ENCODE data around the gene TKFC.

Gene TKFC

DNA sequence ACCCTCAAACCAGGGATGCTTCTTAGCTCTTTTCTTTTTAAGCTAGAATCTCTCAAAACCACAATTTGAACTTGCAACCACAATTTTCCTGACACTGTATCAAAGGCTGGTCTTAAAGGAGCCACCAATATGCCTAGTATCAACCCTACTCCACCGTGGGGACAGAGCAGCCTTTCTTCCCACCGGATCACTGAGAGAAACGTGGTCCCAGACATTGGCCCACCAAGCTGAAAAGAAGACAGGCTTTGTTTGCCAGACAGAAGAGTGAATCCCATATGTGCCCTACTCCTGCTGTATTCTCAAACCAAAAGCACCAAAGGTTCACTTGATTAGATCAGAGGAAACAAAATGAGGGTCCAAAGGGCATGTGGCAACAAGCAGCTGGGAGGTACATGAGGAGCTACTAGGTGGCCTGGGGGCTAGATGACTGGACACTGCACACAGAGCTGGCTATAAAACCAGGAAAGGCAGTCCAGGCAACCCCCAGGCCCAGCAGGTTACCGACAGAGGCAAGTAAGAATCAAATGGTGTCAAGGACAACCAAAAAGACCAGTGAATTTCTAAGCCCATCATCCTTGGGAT lies 34.3 kb upstream of the TKFC start:
- Histone ChIP-seq H3K9me3 (ENCODE audit: control insufficient read depth, insufficient read depth, low read length) (no peaks in the 10 kb centered on the region), H3K4me3 (ENCODE audit: low read depth, low read length) (no peak overlapping the region), H3K27me3 (ENCODE audit: control insufficient read depth, insufficient read depth, low read length) (no peaks in the 10 kb centered on the region), H3K36me3 (ENCODE audit: control insufficient read depth, insufficient read depth, low read length) (peaks cover 45% of the 10 kb centered on the region), H3K9ac (ENCODE audit: low read depth, low read length) (no peak overlapping the region), H3K4me1 (ENCODE audit: control insufficient read depth, insufficient read depth, low read length) (peaks cover under 1% of the 10 kb centered on the region)

DNA sequence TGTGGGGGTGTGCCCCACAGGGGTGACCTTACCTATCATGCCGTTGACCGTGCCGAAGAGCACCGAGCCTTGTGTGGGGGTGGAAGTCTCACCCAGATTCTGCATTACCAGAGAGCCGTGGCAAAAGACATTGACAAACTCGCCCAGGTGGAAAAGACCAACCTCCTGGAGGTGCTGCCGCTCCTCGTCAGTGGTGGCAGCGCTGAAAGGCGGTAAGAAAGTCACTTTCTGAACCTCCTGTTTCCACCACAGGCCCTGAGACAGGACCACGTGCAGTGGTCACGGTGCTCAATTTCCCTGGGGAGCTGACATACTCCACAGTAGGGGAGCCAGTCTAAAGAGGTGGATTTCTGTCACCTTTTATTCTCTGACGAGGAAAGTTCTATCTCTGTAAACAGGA lies 30.5 kb upstream of the TKFC start:
- Histone ChIP-seq H3K9ac (ENCODE audit: low read depth, low read length) (no peak overlapping the region), H3K27me3 (ENCODE audit: control insufficient read depth, insufficient read depth, low read length) (no peaks in the 10 kb centered on the region), H3K9me3 (ENCODE audit: control insufficient read depth, insufficient read depth, low read length) (no peaks in the 10 kb centered on the region), H3K4me3 (ENCODE audit: low read depth, low read length) (no peak overlapping the region), H3K36me3 (ENCODE audit: control insufficient read depth, insufficient read depth, low read length) (peaks cover 74% of the 10 kb centered on the region), H3K4me1 (ENCODE audit: control insufficient read depth, insufficient read depth, low read length) (no peaks in the 10 kb centered on the region)

DNA sequence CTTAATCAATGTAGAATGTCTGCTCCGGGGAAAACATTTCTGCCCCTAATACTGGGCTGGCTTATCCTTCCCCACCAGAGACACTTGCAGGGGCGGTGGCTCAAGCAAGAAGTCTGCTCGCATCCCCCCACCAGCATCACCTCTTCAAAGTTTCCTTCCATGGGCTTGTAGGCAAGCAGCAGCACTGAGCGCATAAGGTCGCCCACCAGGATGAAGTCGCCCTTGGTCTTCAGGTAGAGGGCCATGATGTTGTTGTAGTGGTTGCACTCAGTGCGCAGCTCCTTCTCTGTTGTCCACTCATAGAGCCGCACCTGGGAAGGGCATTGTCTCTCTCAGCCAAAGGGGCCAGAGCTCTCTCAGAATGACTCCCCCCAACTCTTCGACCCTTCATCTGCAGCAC lies 29.3 kb upstream of the TKFC start:
- Histone ChIP-seq H3K9ac (ENCODE audit: low read depth, low read length) (no peak overlapping the region), H3K36me3 (ENCODE audit: control insufficient read depth, insufficient read depth, low read length) (peaks cover 80% of the 10 kb centered on the region), H3K4me3 (ENCODE audit: low read depth, low read length) (no peak overlapping the region)

DNA sequence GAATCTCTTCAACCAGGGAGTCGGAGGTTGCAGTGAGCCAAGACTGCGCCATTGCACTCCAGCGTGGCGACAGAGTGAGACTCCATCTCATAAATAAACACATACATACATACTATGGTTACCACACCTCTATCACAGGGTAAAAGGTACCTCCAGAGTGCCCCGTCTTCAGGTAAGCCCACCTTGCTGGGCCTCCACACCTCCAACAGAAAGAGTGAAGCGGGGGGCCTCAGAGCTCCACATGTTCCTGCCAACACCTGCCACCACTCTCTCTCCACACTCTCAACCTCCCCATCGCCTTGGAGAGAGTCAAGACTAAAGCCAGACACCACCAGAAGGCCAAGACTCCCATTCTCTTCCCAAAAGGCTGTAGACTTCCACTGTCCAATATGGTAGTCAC lies 27.6 kb upstream of the TKFC start:
- Histone ChIP-seq H3K9me3 (ENCODE audit: control insufficient read depth, insufficient read depth, low read length) (no peaks in the 10 kb centered on the region), H3K36me3 (ENCODE audit: control insufficient read depth, insufficient read depth, low read length) (peaks cover 88% of the 10 kb centered on the region), H3K9ac (ENCODE audit: low read depth, low read length) (no peak overlapping the region), H3K4me1 (ENCODE audit: control insufficient read depth, insufficient read depth, low read length) (no peaks in the 10 kb centered on the region), H3K27me3 (ENCODE audit: control insufficient read depth, insufficient read depth, low read length) (no peaks in the 10 kb centered on the region), H3K4me3 (ENCODE audit: low read depth, low read length) (no peak overlapping the region)

More for the DNA sequence above, 29.3 kb upstream of the TKFC start:
- Histone ChIP-seq H3K27me3 (ENCODE audit: control insufficient read depth, insufficient read depth, low read length) (no peaks in the 10 kb centered on the region), H3K4me1 (ENCODE audit: control insufficient read depth, insufficient read depth, low read length) (no peaks in the 10 kb centered on the region), H3K9me3 (ENCODE audit: control insufficient read depth, insufficient read depth, low read length) (no peaks in the 10 kb centered on the region)

DNA sequence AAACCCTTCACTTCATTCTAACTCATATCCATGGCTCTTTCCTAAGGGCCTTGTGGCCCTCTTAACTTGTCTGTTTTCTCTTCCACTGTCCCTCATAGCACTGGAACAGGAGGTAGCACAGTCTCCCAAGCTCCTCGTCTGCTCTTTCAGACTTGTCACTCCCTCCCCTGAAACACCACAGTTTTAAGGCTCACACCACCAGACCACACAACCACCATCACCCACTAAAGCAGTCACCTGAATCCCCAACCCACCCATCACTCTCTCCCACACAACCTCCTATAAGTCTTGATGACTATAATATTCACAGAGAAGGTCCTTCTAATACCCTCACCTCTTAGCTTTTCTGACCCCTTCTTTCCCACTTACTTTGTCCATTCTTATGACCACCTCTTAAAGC lies 26.8 kb upstream of the TKFC start:
- Histone ChIP-seq H3K9ac (ENCODE audit: low read depth, low read length) (no peak overlapping the region), H3K4me3 (ENCODE audit: low read depth, low read length) (no peak overlapping the region), H3K27me3 (ENCODE audit: control insufficient read depth, insufficient read depth, low read length) (no peaks in the 10 kb centered on the region), H3K4me1 (ENCODE audit: control insufficient read depth, insufficient read depth, low read length) (no peaks in the 10 kb centered on the region), H3K36me3 (ENCODE audit: control insufficient read depth, insufficient read depth, low read length) (peaks cover 85% of the 10 kb centered on the region), H3K9me3 (ENCODE audit: control insufficient read depth, insufficient read depth, low read length) (no peaks in the 10 kb centered on the region)

DNA sequence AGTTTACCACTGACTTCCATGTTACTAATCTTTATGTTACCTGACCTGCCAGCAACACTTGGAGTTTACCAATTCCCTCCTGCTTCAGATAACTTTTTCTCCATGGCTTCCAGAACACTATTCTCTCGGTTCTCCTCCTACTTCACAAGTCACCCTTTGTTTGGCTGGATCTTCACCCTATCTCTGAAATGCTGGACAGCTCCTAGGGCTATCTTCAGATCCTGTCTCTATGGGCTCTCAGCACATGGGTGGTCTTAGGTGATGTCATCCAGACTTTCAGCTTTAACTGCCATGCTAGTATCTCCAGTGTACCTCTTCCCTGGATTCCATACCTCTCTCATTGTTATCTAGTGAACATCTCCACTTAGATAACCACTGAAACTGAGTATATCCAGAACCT lies 25.7 kb upstream of the TKFC start:
- Histone ChIP-seq H3K4me1 (ENCODE audit: control insufficient read depth, insufficient read depth, low read length) (no peaks in the 10 kb centered on the region), H3K36me3 (ENCODE audit: control insufficient read depth, insufficient read depth, low read length) (peaks cover 83% of the 10 kb centered on the region), H3K27me3 (ENCODE audit: control insufficient read depth, insufficient read depth, low read length) (no peaks in the 10 kb centered on the region), H3K9me3 (ENCODE audit: control insufficient read depth, insufficient read depth, low read length) (no peaks in the 10 kb centered on the region), H3K4me3 (ENCODE audit: low read depth, low read length) (no peak overlapping the region), H3K9ac (ENCODE audit: low read depth, low read length) (no peak overlapping the region)

DNA sequence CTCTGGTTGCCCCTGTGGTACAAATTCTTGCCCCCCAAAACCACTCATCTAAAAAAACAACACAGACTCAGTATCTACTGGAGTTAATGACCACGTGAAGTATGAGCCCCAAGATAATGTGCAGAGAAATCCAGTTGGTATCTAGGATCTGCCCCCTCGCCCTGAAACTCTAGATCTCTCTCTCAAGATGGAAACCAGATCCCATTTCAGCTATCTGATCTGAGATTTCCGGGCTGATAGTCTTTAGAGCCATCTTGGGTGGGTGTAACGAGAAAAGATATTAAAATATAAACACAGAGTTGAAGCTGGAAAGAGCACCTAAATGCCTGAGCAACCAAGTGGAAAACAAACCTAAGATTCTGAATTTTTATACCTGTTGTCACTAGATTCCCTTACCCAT lies 23.9 kb upstream of the TKFC start:
- Histone ChIP-seq H3K9ac (ENCODE audit: low read depth, low read length) (no peak overlapping the region), H3K4me1 (ENCODE audit: control insufficient read depth, insufficient read depth, low read length) (no peaks in the 10 kb centered on the region), H3K27me3 (ENCODE audit: control insufficient read depth, insufficient read depth, low read length) (no peaks in the 10 kb centered on the region), H3K36me3 (ENCODE audit: control insufficient read depth, insufficient read depth, low read length) (peaks cover 82% of the 10 kb centered on the region), H3K4me3 (ENCODE audit: low read depth, low read length) (no peak overlapping the region), H3K9me3 (ENCODE audit: control insufficient read depth, insufficient read depth, low read length) (no peaks in the 10 kb centered on the region)

DNA sequence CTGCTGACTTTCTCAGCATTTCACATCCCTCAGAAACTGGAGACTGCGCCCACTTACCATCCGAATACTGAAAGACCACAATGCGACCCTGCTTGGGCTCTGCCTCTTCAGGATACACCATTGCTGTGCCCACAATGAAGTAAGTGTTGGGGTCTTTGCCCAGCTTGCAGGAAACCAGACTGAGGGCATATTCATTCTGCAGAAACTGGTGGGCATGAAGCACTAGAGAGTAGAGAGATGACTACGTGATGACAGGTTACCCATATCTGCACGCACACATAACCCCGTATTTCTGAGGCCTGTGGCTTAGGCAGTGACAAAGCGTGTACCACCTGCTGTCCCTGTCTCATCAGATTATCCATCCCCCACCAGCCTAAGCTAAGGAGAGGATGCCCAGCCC lies 23.3 kb upstream of the TKFC start:
- Histone ChIP-seq H3K4me1 (ENCODE audit: control insufficient read depth, insufficient read depth, low read length) (no peaks in the 10 kb centered on the region), H3K27me3 (ENCODE audit: control insufficient read depth, insufficient read depth, low read length) (no peaks in the 10 kb centered on the region), H3K36me3 (ENCODE audit: control insufficient read depth, insufficient read depth, low read length) (peaks cover 84% of the 10 kb centered on the region), H3K9ac (ENCODE audit: low read depth, low read length) (no peak overlapping the region), H3K9me3 (ENCODE audit: control insufficient read depth, insufficient read depth, low read length) (no peaks in the 10 kb centered on the region), H3K4me3 (ENCODE audit: low read depth, low read length) (no peak overlapping the region)

DNA sequence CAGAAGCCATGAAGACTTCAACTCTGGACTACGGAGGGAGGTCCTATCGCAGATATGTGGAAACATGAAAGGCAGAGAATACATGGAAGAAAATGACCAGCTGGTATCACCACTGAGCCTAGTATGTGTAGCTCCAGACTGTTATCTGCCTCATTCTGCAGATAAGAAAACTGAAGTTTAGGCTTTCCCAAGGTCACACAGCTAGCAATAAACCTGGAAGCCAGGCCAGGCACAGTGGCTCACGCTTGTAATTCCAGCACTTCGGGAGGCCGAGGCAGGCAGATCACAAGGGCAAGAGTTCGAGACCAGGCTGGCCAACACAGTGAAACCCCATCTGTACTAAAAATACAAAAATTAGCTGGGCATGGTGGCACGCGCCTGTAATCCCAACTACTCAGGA lies 22.3 kb upstream of the TKFC start:
- Histone ChIP-seq H3K4me3 (ENCODE audit: low read depth, low read length) (no peak overlapping the region), H3K36me3 (ENCODE audit: control insufficient read depth, insufficient read depth, low read length) (peaks cover 84% of the 10 kb centered on the region), H3K9me3 (ENCODE audit: control insufficient read depth, insufficient read depth, low read length) (no peaks in the 10 kb centered on the region), H3K4me1 (ENCODE audit: control insufficient read depth, insufficient read depth, low read length) (no peaks in the 10 kb centered on the region), H3K27me3 (ENCODE audit: control insufficient read depth, insufficient read depth, low read length) (no peaks in the 10 kb centered on the region), H3K9ac (ENCODE audit: low read depth, low read length) (no peak overlapping the region)

DNA sequence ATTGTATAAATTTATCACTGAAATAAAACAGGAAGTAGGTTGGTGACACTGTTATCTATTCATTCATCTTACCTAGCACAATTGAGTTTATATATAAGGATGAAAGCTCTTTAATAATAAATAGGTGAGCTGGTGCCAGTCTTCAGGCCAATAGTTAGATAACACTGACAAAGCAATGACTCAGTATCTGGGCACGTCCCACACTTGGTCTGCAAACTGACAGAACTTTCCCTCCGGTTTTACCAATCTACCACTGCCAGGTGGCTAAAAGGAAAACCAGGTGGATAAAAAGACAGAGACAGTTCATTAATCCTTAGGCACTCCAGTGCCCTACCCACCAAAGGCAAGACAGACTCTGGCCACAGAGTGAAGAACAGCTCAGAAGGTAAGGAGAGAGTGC lies 17.8 kb upstream of the TKFC start:
- Histone ChIP-seq H3K9ac (ENCODE audit: low read depth, low read length) (no peak overlapping the region), H3K36me3 (ENCODE audit: control insufficient read depth, insufficient read depth, low read length) (peaks cover 51% of the 10 kb centered on the region), H3K4me3 (ENCODE audit: low read depth, low read length) (no peak overlapping the region), H3K4me1 (ENCODE audit: control insufficient read depth, insufficient read depth, low read length) (no peaks in the 10 kb centered on the region), H3K27me3 (ENCODE audit: control insufficient read depth, insufficient read depth, low read length) (no peaks in the 10 kb centered on the region), H3K9me3 (ENCODE audit: control insufficient read depth, insufficient read depth, low read length) (no peaks in the 10 kb centered on the region)

DNA sequence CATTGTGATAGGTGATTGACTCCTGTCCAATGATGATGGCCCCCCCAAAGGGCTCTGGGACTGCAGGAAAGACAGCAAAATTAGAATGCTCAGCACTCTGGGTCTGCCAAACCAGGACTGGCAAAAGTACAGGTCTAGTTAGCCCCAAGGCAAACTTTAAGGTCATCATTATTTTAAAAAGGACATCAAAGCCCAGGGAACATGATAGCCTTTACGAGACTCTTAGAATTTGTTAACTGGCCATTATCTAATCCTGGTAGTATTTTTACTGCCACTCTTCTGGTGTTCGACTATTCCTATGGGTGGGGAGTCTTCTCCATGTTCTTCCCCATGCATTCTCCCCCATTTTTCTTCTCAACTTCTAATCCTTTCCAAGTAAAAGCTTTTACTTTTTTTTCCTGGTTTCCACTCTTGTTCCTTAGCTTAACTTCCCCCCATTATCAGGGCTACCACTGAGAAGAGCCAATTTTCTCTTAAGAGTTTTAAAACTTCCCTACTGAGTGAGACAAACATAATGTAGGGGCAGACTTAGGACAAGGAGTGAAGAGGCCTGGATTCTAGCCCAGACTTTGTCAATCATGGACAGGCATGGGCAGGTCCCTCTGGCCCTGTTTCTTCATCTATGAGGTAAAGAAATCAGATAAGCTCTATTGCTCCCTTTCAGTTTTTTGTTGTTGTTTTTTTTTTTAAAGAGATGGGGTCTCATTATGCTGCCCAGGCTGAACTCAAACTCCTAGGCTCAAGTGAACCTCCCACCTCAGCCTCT lies 7.2 kb upstream of the TKFC start:
- Histone ChIP-seq H3K4me3 (ENCODE audit: low read depth, low read length) (no peak overlapping the region), H3K36me3 (ENCODE audit: control insufficient read depth, insufficient read depth, low read length) (peaks cover 67% of the 10 kb centered on the region), H3K9ac (ENCODE audit: low read depth, low read length) (no peak overlapping the region), H3K4me1 (ENCODE audit: control insufficient read depth, insufficient read depth, low read length) (no peaks in the 10 kb centered on the region), H3K27me3 (ENCODE audit: control insufficient read depth, insufficient read depth, low read length) (no peaks in the 10 kb centered on the region), H3K9me3 (ENCODE audit: control insufficient read depth, insufficient read depth, low read length) (no peaks in the 10 kb centered on the region)

DNA sequence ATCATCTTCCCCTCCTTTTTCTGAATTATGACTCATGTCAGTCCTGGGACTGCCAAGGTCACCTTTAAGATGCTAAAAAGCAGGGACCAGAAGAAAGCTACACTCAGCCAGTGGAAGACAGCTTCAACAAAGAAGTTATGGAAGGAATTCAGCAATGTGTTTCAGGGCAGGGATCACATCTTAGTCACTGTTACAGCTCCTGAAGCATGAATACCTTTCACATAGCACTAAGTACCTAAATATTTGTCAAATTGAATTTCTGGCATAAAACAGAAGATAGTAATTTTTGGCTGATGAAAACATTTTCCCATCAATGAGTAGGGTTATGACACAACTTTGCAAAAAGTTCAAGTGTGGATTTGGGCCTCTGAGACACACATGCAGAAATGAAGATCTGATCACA lies 5.4 kb upstream of the TKFC start:
- Histone ChIP-seq H3K9me3 (ENCODE audit: control insufficient read depth, insufficient read depth, low read length) (no peaks in the 10 kb centered on the region), H3K9ac (ENCODE audit: low read depth, low read length) (no peak overlapping the region), H3K36me3 (ENCODE audit: control insufficient read depth, insufficient read depth, low read length) (peaks cover 54% of the 10 kb centered on the region), H3K4me1 (ENCODE audit: control insufficient read depth, insufficient read depth, low read length) (peaks cover 3% of the 10 kb centered on the region), H3K27me3 (ENCODE audit: control insufficient read depth, insufficient read depth, low read length) (no peaks in the 10 kb centered on the region), H3K4me3 (ENCODE audit: low read depth, low read length) (no peak overlapping the region)

All from iPS-15b (cell line).